ENCODE results near the gene MSMP.

DNA sequence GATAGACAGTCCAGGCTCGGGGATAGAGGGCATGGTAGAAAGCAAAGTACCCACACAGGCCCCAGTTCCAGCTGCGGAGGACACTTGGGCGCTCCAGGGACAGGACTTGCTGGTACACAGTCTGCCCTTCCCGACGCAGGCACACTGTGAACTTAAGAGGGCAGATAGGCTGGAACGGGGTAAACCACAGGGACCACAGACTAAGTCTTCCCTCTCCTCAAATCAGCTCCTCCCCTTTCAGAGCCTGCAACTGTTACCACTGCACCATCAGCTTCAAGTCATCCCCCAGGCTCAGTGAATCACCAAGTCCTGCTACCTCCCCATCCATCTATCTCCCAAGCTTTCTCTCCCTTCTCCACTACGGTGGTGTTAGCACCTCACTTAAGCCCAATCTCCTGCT, 12.3 kb downstream of the MSMP start:
- TF ChIP-seq, protein P1, sequence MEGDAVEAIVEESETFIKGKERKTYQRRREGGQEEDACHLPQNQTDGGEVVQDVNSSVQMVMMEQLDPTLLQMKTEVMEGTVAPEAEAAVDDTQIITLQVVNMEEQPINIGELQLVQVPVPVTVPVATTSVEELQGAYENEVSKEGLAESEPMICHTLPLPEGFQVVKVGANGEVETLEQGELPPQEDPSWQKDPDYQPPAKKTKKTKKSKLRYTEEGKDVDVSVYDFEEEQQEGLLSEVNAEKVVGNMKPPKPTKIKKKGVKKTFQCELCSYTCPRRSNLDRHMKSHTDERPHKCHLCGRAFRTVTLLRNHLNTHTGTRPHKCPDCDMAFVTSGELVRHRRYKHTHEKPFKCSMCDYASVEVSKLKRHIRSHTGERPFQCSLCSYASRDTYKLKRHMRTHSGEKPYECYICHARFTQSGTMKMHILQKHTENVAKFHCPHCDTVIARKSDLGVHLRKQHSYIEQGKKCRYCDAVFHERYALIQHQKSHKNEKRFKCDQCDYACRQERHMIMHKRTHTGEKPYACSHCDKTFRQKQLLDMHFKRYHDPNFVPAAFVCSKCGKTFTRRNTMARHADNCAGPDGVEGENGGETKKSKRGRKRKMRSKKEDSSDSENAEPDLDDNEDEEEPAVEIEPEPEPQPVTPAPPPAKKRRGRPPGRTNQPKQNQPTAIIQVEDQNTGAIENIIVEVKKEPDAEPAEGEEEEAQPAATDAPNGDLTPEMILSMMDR (IDR thresholded peaks at IDR 0.05; ENCODE audit: insufficient read depth, low read length, poor library complexity, severe bottlenecking), result no peak
- no peak for TF ChIP-seq EZH2phosphoT487 (conservative IDR thresholded peaks at IDR 0.05; ENCODE audit: low read length)
